HTR-8/SVneo (cell line): ENCODE results near the gene XXYLT1.

Source experiments
- DNase-seq: peaks from one replicate; pipeline ENCODE4 v3.0.0; 2011; ENCODE audit warnings: low spot score, mixed read lengths; ENCODE audit not compliant: insufficient read length
- FAIRE-seq: peaks from 2 replicates; lab custom pipeline; 2011; peaks lifted over from hg19 to GRCh38; lab: Jason Lieb, UNC

XXYLT1 gene

GRCh38 chr3:195176776-195177175 lies 94.2 kb downstream of the XXYLT1 start:
- no peak for FAIRE-seq
- no peak for DNase-seq

GRCh38 chr3:195175476-195176337 lies 95.3 kb downstream of the XXYLT1 start:
- no peak for FAIRE-seq
- no peak for DNase-seq

- DNase-seq (no peak), FAIRE-seq (no peak)
Observed at GRCh38 chr3:195175076-195175475, 95.9 kb downstream of the XXYLT1 start.

DNA sequence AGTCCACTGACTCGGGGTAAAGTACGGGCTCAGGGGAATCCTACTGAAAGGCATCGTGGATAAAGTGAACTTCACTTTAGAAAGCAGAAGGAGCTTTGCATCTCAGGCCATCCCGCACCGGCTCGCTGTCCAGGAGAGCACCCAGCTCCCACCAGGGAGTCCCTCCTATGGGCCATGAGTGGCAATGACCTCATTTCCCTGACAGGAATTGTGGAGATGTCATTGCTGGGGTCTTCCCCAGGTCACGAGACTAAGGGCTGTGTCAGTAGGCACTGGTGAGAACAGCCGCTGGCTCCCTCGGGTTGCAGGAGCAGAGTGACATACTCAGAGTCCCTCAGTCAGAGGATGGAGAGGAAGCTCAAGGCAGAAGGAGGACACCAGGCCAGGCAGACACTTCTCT lies 97.3 kb downstream of the XXYLT1 start:
- FAIRE-seq = no peak
- no peak for DNase-seq

DNA sequence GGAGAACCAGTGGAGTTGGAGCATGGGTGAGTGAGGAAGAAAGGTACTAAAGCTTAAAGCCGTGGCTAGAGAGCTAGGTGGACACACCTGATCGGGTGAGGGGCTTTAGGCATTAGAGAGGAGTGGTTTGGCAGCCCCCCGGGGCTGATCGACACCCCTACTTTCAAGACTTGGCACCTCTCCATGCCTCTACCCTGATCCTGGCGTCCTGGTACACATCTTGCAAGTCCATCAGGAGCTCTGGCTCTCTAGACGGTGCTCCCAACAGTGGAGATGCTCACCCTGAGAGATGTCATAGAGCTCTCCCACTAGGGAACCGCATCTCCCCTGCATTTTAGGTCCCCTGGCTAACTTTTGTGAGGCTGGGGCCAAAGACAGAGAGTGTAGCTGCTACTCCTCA lies 98.1 kb downstream of the XXYLT1 start:
- FAIRE-seq = no peak

DNA sequence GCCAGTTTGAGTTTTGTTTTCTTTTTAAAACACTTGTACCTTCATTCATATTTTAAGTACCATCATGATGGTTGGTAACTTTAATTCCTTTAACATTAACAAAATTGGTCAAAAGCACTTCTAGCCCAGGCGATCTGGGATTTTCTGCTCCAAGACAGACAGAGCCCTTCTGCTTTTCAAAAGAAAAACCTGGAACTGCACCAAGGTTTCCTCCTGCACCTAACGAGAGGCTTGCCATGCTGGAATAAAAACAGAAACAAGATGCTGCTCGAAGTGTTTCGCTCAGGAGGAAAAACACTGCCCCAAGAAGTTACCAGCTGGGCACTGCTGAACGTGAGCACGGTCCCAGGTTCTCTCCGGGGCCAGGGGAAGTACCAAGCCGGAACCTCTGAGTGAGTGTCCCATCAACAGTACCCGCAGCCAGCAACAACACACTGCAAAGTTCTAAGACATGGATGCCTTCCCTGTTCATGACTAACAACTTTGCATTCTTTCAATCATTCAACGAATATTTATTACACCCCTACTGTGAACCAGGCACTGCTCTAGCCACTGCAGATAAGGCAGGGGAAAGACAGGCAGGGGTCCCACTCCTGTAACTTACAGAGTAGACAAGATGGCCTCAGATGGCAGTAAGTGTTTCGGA lies 98.8 kb downstream of the XXYLT1 start:
- DNase-seq (no peak), FAIRE-seq (no peak)

More for the DNA sequence above, 98.1 kb downstream of the XXYLT1 start:
- no peak for DNase-seq

DNA sequence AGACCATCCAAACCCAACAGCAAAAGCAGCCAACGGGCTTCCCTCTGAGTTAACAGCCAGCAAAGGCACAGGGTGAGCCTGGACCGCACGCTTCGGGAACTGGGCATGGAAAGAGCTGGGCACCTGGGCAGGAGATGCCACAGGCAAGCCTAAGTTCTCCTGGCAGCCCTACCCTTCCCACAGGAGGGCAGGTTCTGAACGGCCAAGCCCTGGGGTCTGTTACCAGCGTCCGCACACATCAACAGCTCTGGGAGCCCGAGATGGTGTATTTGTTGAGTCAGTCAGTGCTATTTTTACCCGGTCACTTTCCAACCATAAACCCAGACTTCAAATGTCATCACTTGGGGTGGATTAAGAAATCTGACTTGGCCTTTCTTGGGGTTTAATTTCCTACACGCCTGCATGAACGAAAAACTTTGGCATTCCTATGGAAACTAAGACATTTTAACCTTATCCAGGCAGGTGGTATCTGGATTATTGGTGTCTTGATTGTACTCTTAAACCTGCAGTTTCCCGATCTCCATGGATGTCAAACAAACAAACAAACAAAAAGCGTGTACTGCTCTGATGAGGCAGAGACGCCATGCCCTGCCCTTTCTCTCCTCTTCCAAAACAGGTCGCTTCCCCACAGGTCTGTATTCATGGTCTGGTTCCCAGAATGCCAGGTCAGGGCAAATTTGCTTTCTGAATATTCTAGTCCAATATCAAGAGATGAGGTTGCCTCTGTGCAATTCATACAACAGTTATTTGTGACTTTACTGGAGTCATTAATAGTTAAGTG lies 99.7 kb downstream of the XXYLT1 start:
- FAIRE-seq = no peak
- no peak for DNase-seq

GRCh38 chr3:195170496-195170895 lies 100.5 kb downstream of the XXYLT1 start:
- DNase-seq = no peak
- no peak for FAIRE-seq

- DNase-seq = no peak
- FAIRE-seq = no peak
Observed at GRCh38 chr3:195169011-195169649, 101.8 kb downstream of the XXYLT1 start.

DNA sequence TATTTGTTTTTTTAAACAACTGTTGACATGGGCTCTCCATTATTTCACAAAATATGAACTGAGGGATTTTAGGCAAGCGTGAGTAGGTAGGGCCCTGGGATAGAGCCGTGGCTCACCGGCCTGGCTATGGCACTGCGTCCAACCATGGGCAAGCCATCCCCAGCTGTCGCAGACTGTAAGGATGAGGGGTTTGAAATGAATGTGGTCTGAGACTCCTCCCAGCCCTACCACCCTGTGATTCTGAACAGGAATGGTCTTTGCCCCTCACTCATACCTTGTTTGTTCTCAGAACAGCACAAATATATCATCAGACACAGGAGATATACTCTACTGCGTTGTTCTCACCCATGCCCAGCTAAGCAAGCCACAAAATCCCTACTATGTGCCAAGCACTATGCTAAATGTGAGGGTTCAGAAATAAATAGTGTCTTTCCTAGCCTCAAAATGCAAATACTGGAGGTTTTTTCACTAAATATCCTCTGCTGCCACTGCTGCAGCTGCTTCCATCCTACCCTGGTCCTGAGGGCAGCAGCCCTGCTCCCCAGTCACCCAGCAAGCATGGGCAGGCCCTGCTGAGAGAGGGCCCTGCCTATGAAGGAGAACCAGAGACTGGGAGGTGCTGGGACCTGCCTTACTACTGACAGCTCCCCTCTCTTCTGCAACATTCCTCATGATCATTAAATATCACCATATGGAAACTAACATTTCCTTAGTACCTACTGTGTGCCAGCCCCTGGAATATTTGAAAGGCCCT lies 102.8 kb downstream of the XXYLT1 start:
- DNase-seq = no peak
- FAIRE-seq = no peak

- FAIRE-seq (no peak), DNase-seq (no peak)
Observed at GRCh38 chr3:195165790-195166189, 105.2 kb downstream of the XXYLT1 start.

DNA sequence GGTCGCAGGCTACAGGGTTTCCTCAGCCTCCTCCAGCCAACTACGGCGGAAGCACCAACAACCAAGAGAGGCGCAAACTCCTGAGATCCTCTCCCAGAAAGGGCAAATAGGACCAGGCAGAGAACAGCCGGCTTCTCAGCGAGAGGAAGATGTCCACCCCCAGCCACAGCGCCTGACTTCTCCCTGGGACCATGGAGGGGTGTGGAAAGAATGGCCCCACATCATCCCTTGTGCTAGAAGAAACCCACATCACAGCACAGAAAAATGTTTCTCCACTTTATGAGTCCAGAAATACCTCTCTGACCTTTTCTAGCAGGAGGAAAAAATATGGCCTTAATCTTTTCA lies 105.7 kb downstream of the XXYLT1 start:
- DNase-seq (no peak), FAIRE-seq (no peak)

DNA sequence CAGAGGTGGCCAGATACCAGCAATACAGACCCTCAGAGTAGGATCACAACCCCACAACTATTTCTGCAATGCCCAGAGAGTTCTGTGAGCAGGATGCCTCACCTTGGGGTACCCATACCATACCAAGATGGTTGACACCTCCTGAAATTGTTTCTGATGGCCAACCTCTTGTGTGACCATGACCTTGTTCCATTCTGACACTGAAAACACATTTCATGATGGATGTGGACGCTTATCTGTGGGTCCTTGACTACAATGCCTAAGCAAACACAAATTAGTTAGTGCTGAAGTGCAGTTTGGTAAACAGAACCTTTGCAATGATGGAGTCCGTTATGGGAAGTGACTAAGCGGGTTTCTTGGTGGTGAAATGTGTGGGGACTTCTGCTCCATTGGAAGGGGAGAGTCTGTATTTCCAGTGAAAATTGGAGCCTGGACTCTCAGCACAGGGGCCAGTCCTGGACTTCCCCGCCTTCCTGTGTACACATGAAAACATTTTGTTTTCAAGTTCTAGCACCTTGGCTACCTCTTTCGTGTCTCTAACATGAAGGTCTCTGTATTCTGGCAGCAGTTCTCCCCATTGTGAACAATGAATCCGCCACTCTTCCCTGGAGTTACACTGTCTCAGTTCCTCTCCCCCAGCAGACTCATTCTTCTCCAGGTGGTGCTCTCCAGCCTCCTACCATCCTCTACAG lies 106.2 kb downstream of the XXYLT1 start:
- no peak for FAIRE-seq
- DNase-seq = no peak

- DNase-seq = no peak
- FAIRE-seq = no peak
Observed at GRCh38 chr3:195163719-195164572, 107.0 kb downstream of the XXYLT1 start.

DNA sequence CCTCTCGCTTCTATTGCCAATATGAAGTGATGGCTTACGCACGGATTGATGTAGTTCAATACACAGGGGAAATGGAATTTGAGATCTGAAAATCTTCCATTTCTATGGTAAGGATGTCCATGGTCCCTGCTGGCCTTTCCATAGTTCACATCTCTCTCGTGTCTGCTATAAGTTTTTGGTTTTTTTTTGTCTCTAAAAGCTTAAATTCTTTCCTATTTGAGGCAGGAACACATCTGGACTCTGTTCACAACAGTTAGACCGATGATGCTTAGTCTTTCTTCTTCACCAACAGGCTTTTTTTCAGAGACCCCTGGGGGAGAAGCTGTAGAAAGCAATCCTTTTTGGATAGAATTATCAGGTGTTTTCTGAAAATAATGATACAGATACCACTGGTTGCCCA lies 108.1 kb downstream of the XXYLT1 start:
- DNase-seq (no peak), FAIRE-seq (no peak)

DNA sequence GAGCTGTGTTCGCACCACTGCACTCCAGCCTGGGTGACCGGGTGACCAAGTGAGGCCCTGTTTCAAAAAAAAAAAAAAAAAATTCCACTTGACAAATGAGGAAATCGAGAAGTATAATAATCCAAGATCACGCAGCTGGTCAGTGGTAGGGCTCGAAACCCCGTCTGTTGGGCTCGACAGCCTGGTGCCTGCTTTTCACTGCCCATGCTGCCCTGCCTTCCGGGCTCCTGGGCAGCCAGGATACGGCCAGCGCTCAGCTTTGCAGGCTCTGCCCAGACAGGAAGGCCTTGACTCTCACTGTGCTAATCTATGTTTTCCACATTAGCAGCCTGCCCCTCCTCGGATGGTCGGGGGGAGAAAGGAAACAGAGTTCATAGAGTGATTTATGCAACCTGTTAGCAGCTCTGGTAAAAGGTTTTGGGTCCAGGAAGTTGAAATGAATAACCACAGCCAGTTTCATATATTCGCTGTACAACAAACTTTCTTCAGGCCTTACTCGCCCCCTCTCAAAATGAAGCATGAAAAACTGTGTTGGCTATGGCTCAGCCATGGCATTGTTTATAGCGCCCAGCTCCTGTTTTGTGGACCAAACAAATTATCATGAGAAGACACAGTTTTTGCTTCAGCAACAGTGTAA lies 108.8 kb downstream of the XXYLT1 start:
- no peak for DNase-seq
- no peak for FAIRE-seq

- DNase-seq (no peak), FAIRE-seq (no peak)
Observed at GRCh38 chr3:195160908-195161434, 110.0 kb downstream of the XXYLT1 start.
